HUES6 (cell line): Measurements from ENCODE around the gene IFNAR1.

Experiments
- H3K27ac ChIP-seq: 2 replicates; pipeline ENCODE4 v1.7.0; 2013; ENCODE audit warnings: low read depth, mild to moderate bottlenecking, low read length, inconsistent platforms
- H3K27me3 ChIP-seq: 2 replicates; pipeline ENCODE4 v1.6.1; 2013; ENCODE audit warnings: low read length; ENCODE audit not compliant: control insufficient read depth, insufficient read depth
- H3K36me3 ChIP-seq: 2 replicates; pipeline ENCODE4 v1.6.1; 2013; ENCODE audit warnings: low read length; ENCODE audit not compliant: control insufficient read depth, insufficient read depth
- H3K4me1 ChIP-seq: 2 replicates; pipeline ENCODE4 v1.6.1; 2013; ENCODE audit warnings: low read length; ENCODE audit not compliant: control insufficient read depth, insufficient read depth
- H3K4me3 ChIP-seq: 2 replicates; pipeline ENCODE4 v1.5.1; 2013; ENCODE audit warnings: low read depth, low read length
- H3K9ac ChIP-seq: one replicate; pipeline ENCODE4 v1.6.1; 2013; ENCODE audit warnings: mild to moderate bottlenecking, low read length
- H3K9me3 ChIP-seq: 2 replicates; pipeline ENCODE4 v1.6.1; 2013; ENCODE audit warnings: low read depth, low read length; ENCODE audit not compliant: control insufficient read depth, insufficient read depth

The IFNAR1 gene

DNA sequence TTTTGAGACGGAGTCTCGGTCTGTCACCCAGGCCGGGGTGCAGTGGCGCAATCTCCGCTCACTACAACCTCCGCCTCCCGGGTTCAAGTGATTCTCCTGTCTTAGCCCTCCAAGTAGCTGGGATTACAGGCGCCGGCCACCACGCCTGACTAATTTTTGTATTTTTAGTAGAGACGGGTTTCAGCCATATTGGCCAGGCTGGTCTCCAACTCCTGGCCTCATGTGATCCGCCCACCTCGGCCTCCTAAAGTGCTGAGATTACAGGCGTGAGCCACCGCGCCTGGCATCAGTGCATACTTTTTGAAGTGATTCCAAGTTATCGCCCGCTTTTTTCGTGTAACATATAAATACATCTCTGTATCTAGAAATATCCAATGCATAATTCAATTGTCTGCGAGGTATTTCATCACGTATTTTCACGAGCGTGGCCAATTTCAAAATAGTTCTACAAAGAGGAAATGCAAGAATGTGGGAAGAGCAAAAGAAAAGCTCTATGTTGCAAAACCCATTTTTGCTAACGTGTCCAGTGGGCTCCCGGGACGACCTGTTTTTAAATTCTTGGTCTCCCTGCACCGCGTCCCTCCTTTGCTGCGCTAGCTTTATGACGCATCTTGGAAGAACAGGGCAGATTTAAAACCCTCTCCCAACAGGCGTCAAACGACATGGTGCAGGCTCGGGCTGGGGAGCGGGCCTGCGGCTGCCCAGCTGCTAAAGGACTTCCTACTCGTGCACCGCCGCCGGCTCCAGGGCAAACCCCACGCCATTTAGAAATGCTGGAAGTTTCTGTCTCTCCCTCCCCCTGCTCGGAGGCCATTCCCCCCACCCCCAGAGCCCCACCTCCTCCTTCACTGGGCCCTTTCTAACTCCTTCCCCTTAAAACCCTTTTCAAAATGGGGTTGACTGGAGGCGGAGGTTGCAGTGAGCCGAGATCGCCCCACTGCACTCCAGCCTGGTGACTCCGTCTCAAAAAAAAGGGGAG lies 77.5 kb downstream of the IFNAR1 start:
- Histone ChIP-seq H3K9me3 (no peaks in the 10 kb centered on the region), H3K4me1 (peaks cover 14% of the 10 kb centered on the region), H3K27ac (no peak overlapping the region; the same call in 1 of the 2 replicates), H3K27me3 (no peaks in the 10 kb centered on the region), H3K9ac (no peak overlapping the region), H3K36me3 (no peaks in the 10 kb centered on the region; the same call in 1 of the 2 replicates), H3K4me3 (peak overlapping the region; percentile 77)

DNA sequence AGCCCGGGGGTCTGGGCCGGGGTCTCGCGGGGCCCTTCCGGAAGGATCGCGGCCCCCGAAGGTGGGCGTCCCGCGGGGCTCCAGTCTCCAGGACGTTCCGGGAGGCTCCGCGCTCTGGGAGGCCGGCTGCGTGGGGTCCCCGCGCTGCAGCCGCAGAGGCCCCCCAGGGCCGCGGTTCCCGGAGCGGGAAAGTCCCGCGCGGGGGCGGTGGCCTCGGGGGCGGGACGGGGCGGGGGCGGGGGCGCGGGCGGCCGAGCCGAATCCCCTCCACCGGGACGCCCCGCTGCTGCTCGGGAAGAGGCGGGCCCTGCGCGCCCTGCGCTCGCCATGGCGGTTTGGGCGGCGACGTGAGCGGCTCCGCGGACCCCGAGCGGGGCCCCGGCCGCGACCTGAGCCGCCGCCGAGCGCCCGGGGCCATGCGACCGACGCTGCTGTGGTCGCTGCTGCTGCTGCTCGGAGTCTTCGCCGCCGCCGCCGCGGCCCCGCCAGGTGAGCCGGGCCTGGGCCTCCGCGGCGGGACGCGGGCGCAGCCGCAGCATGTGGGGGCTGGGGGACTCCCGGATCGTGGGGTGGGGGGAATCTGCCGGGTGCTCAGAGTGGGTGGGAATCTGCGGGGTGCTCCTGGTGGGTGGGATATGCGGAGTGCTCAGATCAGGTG lies 78.5 kb downstream of the IFNAR1 start, which contains the start of gene IFNGR2:
Gene IFNGR2, plus strand, starts transcription at position 286 of the 658 bp plus-strand sequence. Its CDS starts 131 bp downstream, at position 417.
- no peaks in the 10 kb centered on the region; the same call in 1 of the 2 replicates for H3K36me3 ChIP-seq
- H3K27ac ChIP-seq, result peak within 1 kb of the TSS; percentile 69; the same call in 1 of the 2 replicates
- H3K4me1 ChIP-seq, result peaks cover 14% of the 10 kb centered on the region
- peak within 1 kb of the TSS; percentile 62 for H3K9ac ChIP-seq
- H3K27me3 ChIP-seq, result no peaks in the 10 kb centered on the region
- no peaks in the 10 kb centered on the region for H3K9me3 ChIP-seq
- peak within 1 kb of the TSS; percentile 77 for H3K4me3 ChIP-seq

DNA sequence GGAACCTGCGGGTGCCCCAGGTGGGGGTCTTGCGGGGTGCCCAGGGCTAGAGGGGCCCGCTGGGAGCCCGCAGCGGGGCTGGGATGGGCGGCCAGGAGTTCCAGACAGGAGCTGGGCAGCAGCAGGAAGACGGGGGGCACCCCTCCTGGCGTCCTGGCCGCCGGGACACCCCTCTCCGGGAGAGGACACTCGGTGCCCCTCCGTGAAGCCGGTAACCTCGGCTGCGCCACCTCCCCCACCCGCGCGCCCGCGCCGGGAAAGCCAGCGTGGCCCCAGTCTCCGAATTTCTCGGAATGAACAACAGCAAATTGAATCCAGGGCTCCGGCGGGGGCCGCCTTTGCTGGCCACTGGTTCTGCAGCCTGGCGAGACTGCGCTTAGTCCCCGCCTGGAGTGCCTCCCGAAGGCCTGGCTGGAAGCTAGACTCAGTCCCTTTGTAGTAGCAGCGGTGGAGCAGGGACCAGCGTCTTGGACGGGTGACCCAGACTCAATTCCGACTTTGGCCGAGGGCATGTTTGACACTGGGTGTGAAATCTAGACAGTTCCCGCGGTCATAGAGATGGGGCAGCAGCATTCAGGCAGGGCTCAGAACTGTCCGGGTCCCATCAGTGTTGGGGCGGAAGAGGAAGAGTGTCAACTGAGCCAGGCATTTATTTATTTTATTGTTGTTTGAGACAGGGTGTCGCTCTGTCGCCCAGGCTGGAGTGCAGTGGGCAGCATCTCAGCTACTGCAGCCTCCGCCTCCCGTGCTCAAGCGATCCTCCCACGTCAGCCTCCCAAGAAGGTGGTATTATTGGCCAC lies 79.2 kb downstream of the IFNAR1 start:
- Histone ChIP-seq H3K9me3 (no peaks in the 10 kb centered on the region), H3K9ac (peak overlapping the region; percentile 62), H3K27me3 (no peaks in the 10 kb centered on the region), H3K4me3 (peak overlapping the region; percentile 77), H3K36me3 (no peaks in the 10 kb centered on the region; the same call in 1 of the 2 replicates), H3K27ac (peak overlapping the region; percentile 69; the same call in 1 of the 2 replicates), H3K4me1 (peaks cover 14% of the 10 kb centered on the region)

DNA sequence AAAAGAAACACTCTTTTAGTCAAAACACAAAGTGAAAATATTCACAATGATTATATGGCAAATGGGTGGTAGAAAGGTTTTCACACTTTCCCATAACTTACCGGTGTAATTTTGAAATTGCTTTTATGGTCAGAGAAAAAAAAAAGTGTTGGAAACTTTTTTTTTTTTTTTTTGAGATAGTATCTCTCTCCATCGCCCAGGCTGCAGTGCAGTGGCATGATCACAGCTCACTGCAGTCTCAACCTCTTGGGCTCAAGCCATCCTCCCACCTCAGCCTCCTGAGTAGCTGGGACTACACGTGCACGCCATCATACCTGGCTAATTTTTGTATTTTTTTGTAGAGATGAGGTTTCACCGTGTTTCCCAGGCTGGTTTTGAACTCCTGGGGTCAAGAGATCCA lies 81.7 kb downstream of the IFNAR1 start:
- H3K27me3 ChIP-seq, result no peaks in the 10 kb centered on the region
- H3K4me1 ChIP-seq, result peaks cover 14% of the 10 kb centered on the region
- H3K4me3 ChIP-seq, result no peak overlapping the region
- H3K9ac ChIP-seq, result no peak overlapping the region
- no peaks in the 10 kb centered on the region for H3K9me3 ChIP-seq
- peaks cover 7% of the 10 kb centered on the region for H3K36me3 ChIP-seq
- H3K27ac ChIP-seq, result no peak overlapping the region
